ENCODE results near the gene LHFPL2. TPM values are rescaled to one million over a fixed set of nuclear protein-coding genes. Genes with fewer than 3 reads are reported as not detected.

LHFPL2 gene
- total and polyA plus RNA-seq, 10 donors = 4.8 to 14.6 (median 9.3) TPM

DNA sequence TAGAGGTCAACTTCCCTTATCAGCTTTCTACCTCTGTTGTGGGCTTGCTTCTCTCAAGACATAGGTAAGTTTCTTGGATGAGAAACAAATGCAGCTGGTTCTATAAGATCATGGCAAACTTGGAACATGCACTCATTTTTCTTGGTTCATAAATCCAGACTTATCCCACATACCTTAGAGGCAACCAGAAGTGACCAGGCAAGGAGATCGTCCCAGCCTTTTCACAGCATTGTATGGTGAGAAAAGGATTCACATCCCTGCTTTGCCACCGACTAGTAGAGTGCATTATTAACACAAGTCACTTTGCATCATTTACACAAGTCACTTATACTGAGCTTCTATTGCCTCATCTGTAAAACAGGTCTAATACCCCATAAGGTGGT, 35.4 kb downstream of the LHFPL2 start:
- Histone ChIP-seq H3K36me3 (no peaks in the 10 kb centered on the region), H3K4me3 (no peak overlapping the region), H3K27ac (no peak overlapping the region), H3K9me3 (no peaks in the 10 kb centered on the region), H3K27me3 (replicated peaks in 1 of 7) (no peaks in the 10 kb centered on the region), H3K4me1 (no peaks in the 10 kb centered on the region)
- TF ChIP-seq POLR2AphosphoS5 (IDR thresholded peaks at IDR 0.05) (no peak), POLR2A (IDR thresholded peaks at IDR 0.05) (no peak)
- TF ChIP-seq, protein P1, sequence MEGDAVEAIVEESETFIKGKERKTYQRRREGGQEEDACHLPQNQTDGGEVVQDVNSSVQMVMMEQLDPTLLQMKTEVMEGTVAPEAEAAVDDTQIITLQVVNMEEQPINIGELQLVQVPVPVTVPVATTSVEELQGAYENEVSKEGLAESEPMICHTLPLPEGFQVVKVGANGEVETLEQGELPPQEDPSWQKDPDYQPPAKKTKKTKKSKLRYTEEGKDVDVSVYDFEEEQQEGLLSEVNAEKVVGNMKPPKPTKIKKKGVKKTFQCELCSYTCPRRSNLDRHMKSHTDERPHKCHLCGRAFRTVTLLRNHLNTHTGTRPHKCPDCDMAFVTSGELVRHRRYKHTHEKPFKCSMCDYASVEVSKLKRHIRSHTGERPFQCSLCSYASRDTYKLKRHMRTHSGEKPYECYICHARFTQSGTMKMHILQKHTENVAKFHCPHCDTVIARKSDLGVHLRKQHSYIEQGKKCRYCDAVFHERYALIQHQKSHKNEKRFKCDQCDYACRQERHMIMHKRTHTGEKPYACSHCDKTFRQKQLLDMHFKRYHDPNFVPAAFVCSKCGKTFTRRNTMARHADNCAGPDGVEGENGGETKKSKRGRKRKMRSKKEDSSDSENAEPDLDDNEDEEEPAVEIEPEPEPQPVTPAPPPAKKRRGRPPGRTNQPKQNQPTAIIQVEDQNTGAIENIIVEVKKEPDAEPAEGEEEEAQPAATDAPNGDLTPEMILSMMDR (IDR thresholded peaks at IDR 0.05 in 8 of 11, conservative IDR thresholded peaks at IDR 0.05 in 3 of 11) = no peak
- intact Hi-C loops (cut with DNase I; ENCODE audit: low total_unique reads) = no loop called here
- DNase-seq = no peak
- WGBS, 5 donors = 89 to 100% (median 93%) methylated on average over 2 of the region's 2 CpGs

DNA sequence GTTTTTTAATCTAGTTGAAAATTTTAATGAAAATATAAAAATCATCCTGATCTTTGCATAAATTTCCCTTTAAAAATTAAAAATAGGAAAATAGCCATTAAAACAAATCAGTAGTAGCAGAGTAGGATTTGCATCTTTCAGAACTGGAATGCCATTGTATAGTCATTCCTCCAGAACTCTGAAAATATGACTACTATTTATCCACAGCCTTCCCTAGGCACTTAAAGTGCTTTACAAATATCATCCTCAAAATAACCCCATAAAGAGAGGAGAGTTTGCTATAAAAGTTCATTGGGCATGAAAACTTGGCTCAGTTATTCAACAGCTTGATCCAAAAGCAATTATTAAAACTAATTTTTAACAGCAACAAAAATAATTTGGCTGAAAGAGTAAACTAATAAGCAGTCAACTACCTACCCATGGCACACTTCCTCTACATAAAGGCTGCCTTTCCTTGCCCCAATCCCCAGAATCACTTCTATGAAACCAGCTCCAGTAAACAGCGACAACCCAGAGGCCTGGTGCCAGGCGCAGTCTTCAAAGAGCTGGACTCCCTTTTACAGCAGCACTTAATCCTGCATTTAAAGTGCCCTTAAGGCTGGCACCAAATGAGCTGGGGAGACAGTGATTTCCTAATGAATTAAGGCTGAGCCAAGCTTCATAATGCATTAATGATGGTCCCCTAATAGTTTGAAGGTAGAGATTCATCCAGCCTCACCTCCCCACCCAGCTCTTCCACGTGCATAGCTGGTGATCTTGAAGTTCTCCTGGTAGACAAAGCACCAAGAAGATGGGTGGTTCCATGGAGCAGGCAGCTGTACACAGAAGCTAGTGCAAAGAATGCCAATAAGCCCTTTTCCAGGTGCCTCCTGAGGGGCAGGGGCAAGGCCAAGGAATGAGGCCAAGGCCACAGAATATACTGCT, 36.1 kb downstream of the LHFPL2 start:
- Histone ChIP-seq H3K36me3 (no peaks in the 10 kb centered on the region), H3K9me3 (no peaks in the 10 kb centered on the region), H3K27ac (no peak overlapping the region), H3K27me3 (replicated peaks in 1 of 7) (no peaks in the 10 kb centered on the region), H3K4me1 (no peaks in the 10 kb centered on the region), H3K4me3 (no peak overlapping the region)
- intact Hi-C loops (cut with DNase I; ENCODE audit: low total_unique reads) = no loop called here
- TF ChIP-seq POLR2AphosphoS5 (IDR thresholded peaks at IDR 0.05) (no peak), POLR2A (IDR thresholded peaks at IDR 0.05) (no peak)
- TF ChIP-seq, protein P1 (IDR thresholded peaks at IDR 0.05 in 8 of 11, conservative IDR thresholded peaks at IDR 0.05 in 3 of 11) = no peak
- 87 to 94% (median 91%) methylated on average over 3 of the region's 3 CpGs for WGBS, 5 donors
- no peak for DNase-seq

DNA sequence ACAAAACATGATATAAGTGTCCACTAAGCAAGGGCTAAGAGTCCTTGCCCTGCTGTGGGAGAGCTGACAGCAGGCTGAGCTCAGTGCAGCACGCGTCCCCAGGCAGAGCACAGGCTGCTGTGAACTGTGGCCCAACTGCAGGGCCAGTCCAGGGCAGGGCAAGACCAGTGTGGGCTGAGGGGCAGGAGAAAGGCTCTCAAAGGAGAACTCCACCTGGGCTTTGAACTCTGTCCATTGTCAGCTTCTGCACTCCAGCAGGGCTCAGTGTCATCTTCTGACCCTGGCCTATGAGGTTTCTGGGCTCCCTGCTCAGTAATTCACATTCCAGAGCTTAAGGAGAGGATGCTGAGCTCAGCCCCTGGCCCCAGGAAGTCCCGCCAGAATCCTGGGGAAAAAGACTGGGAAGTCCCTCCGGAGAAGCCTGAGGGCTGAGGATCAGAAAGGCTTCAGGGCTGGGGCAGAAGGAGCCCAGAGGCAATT, 37.4 kb downstream of the LHFPL2 start:
- no peak for DNase-seq
- Histone ChIP-seq H3K27ac (no peak overlapping the region), H3K9me3 (no peaks in the 10 kb centered on the region), H3K27me3 (replicated peaks in 1 of 7) (no peaks in the 10 kb centered on the region), H3K36me3 (no peaks in the 10 kb centered on the region), H3K4me3 (no peak overlapping the region), H3K4me1 (no peaks in the 10 kb centered on the region)
- 74 to 86% (median 83%) methylated on average over 4 of the region's 4 CpGs for WGBS, 5 donors
- TF ChIP-seq POLR2A (IDR thresholded peaks at IDR 0.05) (no peak), POLR2AphosphoS5 (IDR thresholded peaks at IDR 0.05) (no peak)
- TF ChIP-seq, protein P1 (IDR thresholded peaks at IDR 0.05 in 8 of 11, conservative IDR thresholded peaks at IDR 0.05 in 3 of 11) = no peak
- intact Hi-C loops (cut with DNase I; ENCODE audit: low total_unique reads) = no loop called here

DNA sequence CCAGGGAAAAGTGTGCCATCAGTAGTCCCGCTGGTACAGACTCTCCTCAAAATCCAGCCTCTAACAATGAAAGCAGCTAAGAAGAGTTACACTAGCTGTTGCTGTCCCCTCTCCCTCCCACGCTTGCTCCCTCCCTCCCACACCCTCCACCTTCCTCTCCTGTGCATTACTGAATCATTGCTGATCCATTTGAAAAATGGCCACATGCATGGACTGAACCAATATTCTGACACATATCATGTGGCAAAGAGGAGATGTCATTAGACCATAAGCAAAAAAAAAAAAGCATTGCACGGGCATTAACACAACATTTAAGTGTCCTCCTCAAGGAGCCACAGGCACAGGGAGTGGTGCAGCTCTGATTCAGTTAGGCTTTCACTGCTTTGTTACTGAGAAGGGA, 37.9 kb downstream of the LHFPL2 start:
- DNase-seq = no peak

More for the DNA sequence above, 37.9 kb downstream of the LHFPL2 start:
- H3K27ac ChIP-seq = no peak overlapping the region
- TF ChIP-seq, protein P1 (IDR thresholded peaks at IDR 0.05 in 8 of 11, conservative IDR thresholded peaks at IDR 0.05 in 3 of 11) = no peak
- TF ChIP-seq POLR2AphosphoS5 (IDR thresholded peaks at IDR 0.05) (no peak), POLR2A (IDR thresholded peaks at IDR 0.05) (no peak)
- no peak overlapping the region for H3K4me3 ChIP-seq
- H3K4me1 ChIP-seq = no peaks in the 10 kb centered on the region
- intact Hi-C loops (cut with DNase I; ENCODE audit: low total_unique reads) = no loop called here
- no peaks in the 10 kb centered on the region for H3K27me3 ChIP-seq (replicated peaks in 1 of 7)
- H3K36me3 ChIP-seq = no peaks in the 10 kb centered on the region
- 83 to 94% (median 89%) methylated on average over 3 of the region's 3 CpGs for WGBS, 5 donors
- no peaks in the 10 kb centered on the region for H3K9me3 ChIP-seq

Measured in spleen (tissue), 11 donors.